ENCODE data around the gene CCSER1.

GRCh38 chr4:90958256-90958895 lies 831.2 kb downstream of the CCSER1 start:
- TF ChIP-seq POLR2AphosphoS5 (IDR thresholded peaks at IDR 0.05; ENCODE audit: borderline replicate concordance, low read depth, low read length) (no peak; the same call in 1 of the 2 replicates), EZH2 (IDR thresholded peaks at IDR 0.05) (no peak), FOXP2 (optimal IDR thresholded peaks at IDR 0.05; ENCODE audit: control extremely low read depth, extremely low read length, insufficient read depth) (no peak)

Measured in SK-N-MC (cell line).